HG02798 (cell line): ENCODE results near the gene CUX1.
"Not testable (repeated sequence)": the region's sequence is repeated elsewhere in the genome, so short reads cannot be mapped to it uniquely, and the experiment has no call there.

Experiments
- ATAC-seq: cut with Tn5 transposase; IDR thresholded peaks from one replicate; pipeline ENCODE4 v1.9.1; 2021; ENCODE audit warnings: mild to moderate bottlenecking; ENCODE audit not compliant: unreplicated experiment, poor library complexity

CUX1 gene

GRCh38 chr7:102326157-102326889, 508.9 kb downstream of the CUX1 start:
- ATAC-seq = no peak

DNA sequence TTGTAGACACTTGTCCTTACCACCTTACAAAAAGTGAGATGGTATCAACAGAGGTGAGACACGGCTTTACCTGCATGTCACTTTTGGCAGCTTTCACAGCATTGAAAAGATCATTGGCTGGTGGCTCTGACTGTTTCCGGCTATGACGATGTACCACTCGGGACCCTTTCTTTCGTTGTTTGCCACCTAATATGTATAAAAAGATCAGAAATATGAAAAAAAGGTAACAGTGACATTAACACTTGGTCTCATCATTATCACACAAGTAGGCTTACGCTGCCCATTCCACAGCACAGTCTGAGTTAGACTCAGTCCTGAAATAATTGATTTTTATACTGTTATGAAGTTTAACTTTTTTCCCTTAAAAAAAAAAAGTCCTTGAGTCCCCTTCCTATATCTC, 509.8 kb downstream of the CUX1 start:
- ATAC-seq = not testable (repeated sequence)

GRCh38 chr7:102328863-102329262, 511.4 kb downstream of the CUX1 start:
- ATAC-seq = not testable (repeated sequence)

GRCh38 chr7:102329366-102329765, 511.9 kb downstream of the CUX1 start:
- not testable (repeated sequence) for ATAC-seq

DNA sequence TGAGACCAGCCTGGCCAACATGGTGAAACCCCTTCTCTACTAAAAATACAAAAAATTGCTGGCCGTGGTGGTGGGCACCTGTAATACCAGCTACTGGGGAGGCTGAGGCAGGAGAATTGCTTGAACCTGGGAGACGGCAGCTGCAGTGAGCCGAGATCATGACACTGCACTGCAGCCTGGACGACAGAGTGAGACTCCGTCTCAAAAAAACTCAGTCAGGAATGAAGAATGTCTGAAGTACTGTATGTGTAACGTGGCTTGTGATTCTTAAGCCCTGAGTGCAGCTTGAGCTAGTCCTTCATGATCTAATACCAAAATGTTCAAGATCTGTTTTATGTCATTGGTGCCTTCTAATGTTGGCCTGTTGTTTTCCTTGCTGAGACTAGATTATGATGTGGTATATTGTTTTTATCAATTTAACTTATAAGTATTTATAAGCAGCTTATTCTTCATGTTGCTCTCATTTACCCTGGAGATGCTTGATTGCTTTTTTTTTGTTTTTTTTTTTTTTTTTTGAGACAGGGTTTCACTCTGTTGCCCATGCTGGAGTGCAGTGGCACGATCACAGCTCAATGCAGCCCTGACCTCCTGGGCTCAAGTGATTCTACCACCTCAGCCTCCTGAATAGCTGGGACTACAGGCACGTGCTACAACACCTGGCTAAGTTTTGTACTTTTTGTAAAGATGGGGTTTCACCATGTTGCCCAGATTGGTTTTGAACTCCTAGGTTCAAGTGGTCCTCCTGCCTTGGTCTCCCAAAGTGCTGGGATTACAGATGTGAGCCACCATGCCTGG, 513.4 kb downstream of the CUX1 start:
- ATAC-seq = not testable (repeated sequence)
